Measurements from ENCODE around the gene AFDN.
A peak's percentile ranks its signal among the peaks of the same experiment; 100 is the strongest.
"Not testable (repeated sequence)": the region's sequence is repeated elsewhere in the genome, so short reads cannot be mapped to it uniquely, and the experiment has no call there.

Gene AFDN

DNA sequence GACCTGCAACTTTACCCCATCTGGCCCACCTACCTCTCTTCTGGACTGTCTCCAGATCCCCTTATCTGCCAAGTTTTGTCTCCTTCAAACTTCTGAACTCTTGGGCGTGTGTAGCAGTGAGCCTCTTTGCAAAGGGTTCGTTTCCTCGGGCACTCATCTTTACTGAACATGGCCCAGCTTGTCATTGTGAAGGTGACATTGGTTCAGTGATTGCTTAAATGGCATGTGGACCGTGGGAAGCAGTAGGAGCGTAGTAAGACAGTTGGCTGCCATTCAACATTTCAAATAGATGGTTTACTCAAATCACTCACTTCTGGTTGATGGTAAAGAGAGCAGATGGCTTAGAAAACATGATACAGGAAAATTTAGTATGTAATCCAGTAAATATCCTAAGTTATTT is 136.0 kb downstream of the AFDN start:
- DNase-seq = no peak

GRCh38 chr6:167963589-167964057 is 136.9 kb downstream of the AFDN start:
- no peak for DNase-seq

GRCh38 chr6:167965592-167966539 is 139.2 kb downstream of the AFDN start:
- DNase-seq = no peak

DNA sequence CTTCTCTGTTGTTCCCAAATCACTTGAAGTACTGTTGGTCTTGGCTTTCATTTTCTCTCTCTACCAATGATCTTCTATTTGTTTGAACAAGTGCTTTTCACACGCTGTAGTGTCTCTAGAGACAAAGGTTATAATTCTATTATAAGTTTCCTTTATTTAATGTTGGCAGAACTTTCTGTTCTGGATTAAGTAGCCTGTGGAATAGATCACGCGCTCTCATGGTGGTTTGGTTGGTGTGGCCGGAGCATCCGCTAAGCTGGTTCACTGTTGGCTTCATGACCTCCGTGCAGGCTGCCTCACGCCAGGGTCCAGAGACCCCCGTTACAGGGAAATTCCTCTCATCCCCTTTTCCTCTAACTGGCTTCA is 139.8 kb downstream of the AFDN start:
- DNase-seq = no peak

GRCh38 chr6:167968091-167968490 is 141.4 kb downstream of the AFDN start:
- DNase-seq = peak; percentile 6

GRCh38 chr6:167970230-167970629 is 143.5 kb downstream of the AFDN start:
- DNase-seq = no peak

DNA sequence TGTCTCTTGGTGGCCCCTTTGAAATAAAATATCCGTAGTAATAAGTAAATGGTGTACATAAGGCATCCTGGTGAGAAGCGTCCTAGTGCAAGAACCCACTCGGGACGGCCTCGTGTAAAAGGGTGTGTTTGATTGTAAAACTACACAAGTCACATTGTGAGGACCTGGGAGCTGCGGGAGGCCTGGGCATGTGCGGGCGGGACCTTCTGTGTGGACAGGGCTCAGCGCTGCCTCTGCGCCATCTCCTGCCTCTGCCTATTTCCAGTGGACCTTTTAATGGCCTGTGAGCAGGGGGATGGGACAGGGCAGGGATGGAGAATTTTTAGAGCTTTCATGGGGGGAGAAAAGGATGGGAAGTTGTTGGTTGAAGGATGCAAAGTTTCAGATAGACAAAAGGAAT is 145.5 kb downstream of the AFDN start:
- no peak for DNase-seq

GRCh38 chr6:167973148-167973885 is 146.6 kb downstream of the AFDN start:
- DNase-seq = no peak

DNA sequence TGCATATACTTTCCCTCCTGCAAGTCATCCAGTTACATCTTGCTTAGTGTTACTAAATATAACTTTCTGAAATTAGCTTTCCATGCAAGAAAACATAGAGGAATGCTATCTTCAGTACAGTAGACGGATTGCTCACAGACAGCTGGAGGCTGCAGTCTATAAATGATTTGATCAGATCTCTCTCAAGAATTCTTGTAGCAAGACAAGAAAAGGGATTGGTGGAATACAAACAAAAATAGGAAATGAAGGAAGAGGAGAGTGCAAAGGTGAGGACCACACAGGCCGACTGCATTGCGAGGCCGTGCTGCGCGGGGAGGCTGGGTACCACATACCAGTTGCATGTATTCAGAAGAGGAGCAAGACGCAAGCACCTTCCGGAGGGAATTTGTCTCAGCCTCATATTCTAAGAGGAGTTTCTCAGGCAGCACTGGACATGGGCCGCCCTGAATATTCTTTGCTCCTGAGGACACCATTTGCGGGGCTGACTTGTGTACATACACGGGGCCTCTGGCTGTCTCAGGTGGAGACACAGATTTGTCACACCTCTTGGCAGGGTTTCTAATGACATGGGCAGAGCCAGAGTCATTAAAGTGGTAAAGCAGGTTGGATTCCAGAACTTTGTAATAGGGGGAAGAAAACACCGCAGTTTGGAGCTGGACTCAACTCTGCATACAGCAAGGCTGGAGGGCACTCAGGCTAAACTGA is 148.1 kb downstream of the AFDN start:
- no peak for DNase-seq

- no peak for DNase-seq
These were observed 148.7 kb downstream of the AFDN start for GRCh38 chr6:167975458-167975857.

GRCh38 chr6:167976116-167976657 is 149.5 kb downstream of the AFDN start:
- not testable (repeated sequence) for DNase-seq

DNA sequence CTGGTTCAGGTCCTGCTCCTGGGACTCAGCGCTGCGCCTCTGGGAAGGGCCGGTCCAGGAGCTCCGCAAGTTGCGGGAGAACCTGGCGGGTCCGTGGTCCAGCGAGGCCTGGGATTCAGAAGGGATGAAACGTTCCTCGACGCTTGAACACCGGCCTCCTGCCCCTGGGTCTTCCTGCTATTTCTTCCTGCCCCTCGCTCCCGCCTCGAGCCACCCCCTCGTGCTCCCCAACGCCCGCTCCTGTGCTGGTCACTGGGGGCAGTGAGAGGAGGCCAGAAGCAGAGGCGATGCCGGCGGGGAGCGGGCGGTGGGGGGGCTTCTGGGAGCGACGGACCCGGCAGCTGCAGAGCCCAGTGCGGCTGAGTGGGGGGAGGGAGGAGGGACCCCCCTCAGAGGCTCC is 150.0 kb downstream of the AFDN start:
- DNase-seq = no peak

GRCh38 chr6:167977717-167978467 is 151.2 kb downstream of the AFDN start:
- DNase-seq = no peak

DNA sequence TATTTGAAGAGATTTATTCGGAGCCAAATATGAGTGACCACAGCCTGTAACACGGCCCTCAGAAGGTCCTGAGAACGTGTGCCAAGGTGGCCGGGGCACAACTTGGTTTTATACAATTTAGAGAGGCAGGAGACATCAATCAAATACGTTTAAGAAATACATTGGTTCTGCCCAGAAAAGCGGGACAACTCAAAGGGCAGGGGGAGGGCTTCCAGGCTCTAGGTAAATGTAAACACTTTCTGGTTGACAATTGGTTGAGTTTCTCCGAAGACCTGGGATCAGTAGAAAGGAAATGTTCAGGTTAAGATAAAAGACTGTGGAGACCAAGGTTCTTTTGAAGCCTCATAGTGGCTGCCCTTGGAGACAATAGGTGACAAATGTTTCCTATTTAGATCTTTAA is 151.9 kb downstream of the AFDN start:
- no peak for DNase-seq

DNA sequence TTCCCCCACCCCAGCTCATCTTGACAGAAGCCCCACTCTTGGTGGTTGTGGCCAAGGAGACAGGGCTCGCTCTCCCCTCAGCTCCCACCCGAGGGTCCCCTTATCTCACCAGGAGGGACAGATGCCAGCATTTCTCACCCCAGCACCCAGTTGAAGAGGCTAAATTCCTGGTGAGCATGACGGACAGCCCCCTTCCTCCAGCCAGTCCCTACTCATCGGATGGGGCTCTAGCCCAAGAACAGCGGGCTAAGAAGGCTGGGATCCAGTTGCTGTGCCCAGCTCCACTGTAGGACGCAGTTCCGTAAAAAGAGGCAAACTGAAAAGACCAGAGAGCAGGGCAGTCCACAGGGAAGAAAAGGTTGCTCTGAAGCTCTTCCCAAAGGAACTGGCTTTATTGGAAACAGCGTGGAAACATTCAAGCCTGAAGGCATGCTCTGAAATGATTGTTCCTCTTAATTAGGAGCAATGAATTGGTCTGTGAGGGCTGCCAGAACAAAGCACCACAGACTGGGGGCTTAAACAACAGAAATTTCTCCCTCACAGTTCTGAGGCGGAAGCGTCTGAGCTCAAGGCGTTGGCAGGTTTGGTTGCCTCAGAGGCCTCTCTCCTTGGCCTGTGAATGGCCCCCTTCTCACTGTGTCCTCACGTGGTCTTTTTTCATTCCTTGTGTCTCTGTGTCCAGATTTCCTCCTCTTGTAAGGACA is 152.9 kb downstream of the AFDN start:
- DNase-seq = no peak

GRCh38 chr6:167980911-167981580 is 154.3 kb downstream of the AFDN start:
- no peak for DNase-seq

DNA sequence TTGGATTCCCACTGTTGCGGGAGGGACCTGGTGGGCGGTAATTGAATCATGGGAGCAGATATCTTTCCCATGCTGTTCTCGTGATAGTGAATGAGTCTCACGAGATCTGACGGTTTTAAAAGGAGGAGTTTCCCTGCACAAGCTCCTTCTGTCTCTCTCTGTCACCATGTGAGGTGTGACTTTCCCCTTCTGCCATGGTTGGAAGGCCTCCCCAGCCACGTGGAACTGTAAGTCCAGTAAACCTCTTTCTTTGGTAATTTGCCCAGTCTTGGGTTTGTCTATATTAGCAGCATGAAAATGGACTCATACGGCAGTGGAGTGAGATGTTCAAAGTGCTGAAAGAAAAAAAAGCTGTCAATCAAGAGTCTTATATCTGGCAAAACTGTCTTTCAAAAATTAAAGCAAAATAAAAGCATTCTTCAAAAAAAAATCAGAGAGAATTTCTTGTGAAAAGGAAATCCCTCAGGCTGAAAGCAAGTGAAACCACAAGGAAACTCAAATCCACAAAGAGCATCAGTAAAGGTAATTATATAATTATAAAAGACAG is 155.3 kb downstream of the AFDN start:
- no peak for DNase-seq

- no peak for DNase-seq
These were observed 157.5 kb downstream of the AFDN start for GRCh38 chr6:167984144-167984719.

DNA sequence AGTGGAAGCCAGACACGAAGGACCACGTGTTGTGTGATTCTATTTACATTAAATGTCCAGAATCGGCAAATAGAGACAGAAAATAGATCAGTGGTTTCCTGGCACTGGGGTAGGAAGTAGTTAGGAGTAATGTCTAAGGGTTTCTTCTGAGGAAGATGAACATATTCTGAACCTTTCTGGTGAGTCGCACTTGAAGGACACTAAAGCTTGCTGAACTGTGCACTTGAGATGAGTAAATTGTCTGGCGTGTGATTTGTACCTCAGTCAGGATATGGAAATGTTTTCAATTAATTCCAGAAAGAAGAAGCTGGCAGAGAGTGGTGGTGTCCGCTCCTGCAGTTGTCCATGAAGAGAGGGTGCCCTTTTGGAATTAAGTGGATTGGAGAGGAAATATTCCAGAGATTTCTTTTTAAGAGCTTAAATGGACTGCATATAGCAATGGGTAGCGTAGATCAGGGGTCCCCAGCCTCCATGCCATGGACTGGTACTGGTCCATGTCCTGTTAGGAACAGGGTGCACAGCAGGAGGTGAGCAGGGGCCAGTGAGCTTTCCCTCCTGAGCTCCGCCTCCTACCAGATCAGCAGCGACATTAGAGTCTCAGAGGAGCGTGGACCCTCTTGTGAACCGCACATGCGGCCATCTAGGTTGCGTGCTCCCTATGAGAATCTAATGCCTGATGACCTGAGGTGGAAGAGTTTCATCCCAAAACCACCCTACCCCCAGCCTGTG is 158.3 kb downstream of the AFDN start:
- no peak for DNase-seq
